ENCODE measurements around the gene COL17A1.

Gene COL17A1

GRCh38 chr10:104038958-104039752 is 46.5 kb downstream of the COL17A1 start:
- no peak for TF ChIP-seq ZFX (IDR thresholded peaks at IDR 0.05; ENCODE audit: borderline replicate concordance)
- no peak overlapping the region for H3K27ac ChIP-seq

- TF ChIP-seq ZFX (IDR thresholded peaks at IDR 0.05; ENCODE audit: borderline replicate concordance), result no peak
- no peak for TF ChIP-seq CTCF (IDR thresholded peaks at IDR 0.05)
- no peak overlapping the region for H3K27ac ChIP-seq
Measured at GRCh38 chr10:104038537-104038936, 47.1 kb downstream of the COL17A1 start.

- H3K27ac ChIP-seq, result no peak overlapping the region
- TF ChIP-seq ZFX (IDR thresholded peaks at IDR 0.05; ENCODE audit: borderline replicate concordance) (no peak), CTCF (IDR thresholded peaks at IDR 0.05) (no peak)
Measured at GRCh38 chr10:104037261-104037951, 48.3 kb downstream of the COL17A1 start.

GRCh38 chr10:104036518-104037260 is 49.0 kb downstream of the COL17A1 start:
- TF ChIP-seq CTCF (IDR thresholded peaks at IDR 0.05) (no peak), ZFX (IDR thresholded peaks at IDR 0.05; ENCODE audit: borderline replicate concordance) (no peak)
- no peak overlapping the region for H3K27ac ChIP-seq

- H3K27ac ChIP-seq, result no peak overlapping the region
- TF ChIP-seq CTCF (IDR thresholded peaks at IDR 0.05) (no peak), ZFX (IDR thresholded peaks at IDR 0.05; ENCODE audit: borderline replicate concordance) (no peak)
Measured at GRCh38 chr10:104036069-104036384, 49.7 kb downstream of the COL17A1 start.

- no peak for TF ChIP-seq CTCF (IDR thresholded peaks at IDR 0.05)
- no peak for TF ChIP-seq ZFX (IDR thresholded peaks at IDR 0.05; ENCODE audit: borderline replicate concordance)
- no peak overlapping the region for H3K27ac ChIP-seq
Measured at GRCh38 chr10:104035194-104036068, 50.2 kb downstream of the COL17A1 start.
